Body of pancreas (tissue), 4 donors: Measurements from ENCODE around the gene MYO7B.

ENCODE experiments used
- CTCF ChIP-seq, 7 experiments: fragments of 450-650 bp in 4 of 7; fragments of 200-600 bp in 3 of 7; sonication (generic) in 3 of 7; IDR thresholded peaks; one replicate each; pipeline ENCODE4 v1.5.1; 2016 to 2019; ENCODE audit warnings: antibody characterized with exemption in 7 of 7
- POLR2A ChIP-seq, 3 donors: fragments of 450-650 bp; IDR thresholded peaks; one replicate each; pipeline ENCODE4 v1.6.1; 2016; ENCODE audit warnings: antibody characterized with exemption in 3 of 3, mild to moderate bottlenecking in 2 of 3

- no peak for TF ChIP-seq POLR2A (IDR thresholded peaks at IDR 0.05)
- no peak for TF ChIP-seq CTCF (IDR thresholded peaks at IDR 0.05)
These were observed 104.9 kb downstream of the MYO7B start for GRCh38 chr2:127640082-127641072.
